Measurements from ENCODE around the gene KDM1A.

The KDM1A gene

GRCh38 chr1:23018661-23019093 is 591 bp upstream of the KDM1A start:
- peak; percentile 22 for DNase-seq

- peak; percentile 29 for DNase-seq
Observed at GRCh38 chr1:23019863-23020625, 776 bp downstream of the KDM1A start.

- no peak for DNase-seq
Observed at GRCh38 chr1:23020706-23021405, 1.6 kb downstream of the KDM1A start.

- no peak for DNase-seq
Observed at GRCh38 chr1:23021834-23022233, 2.6 kb downstream of the KDM1A start.

GRCh38 chr1:23023174-23023845 is 4.0 kb downstream of the KDM1A start:
- DNase-seq = no peak

- DNase-seq = no peak
Observed at GRCh38 chr1:23026568-23026967, 7.3 kb downstream of the KDM1A start.

- no peak for DNase-seq
Observed at GRCh38 chr1:23027352-23027907, 8.2 kb downstream of the KDM1A start.

- no peak for DNase-seq
Observed at GRCh38 chr1:23029337-23029736, 10.1 kb downstream of the KDM1A start.

- DNase-seq = no peak
Observed at GRCh38 chr1:23035823-23036452, 16.7 kb downstream of the KDM1A start.

- no peak for DNase-seq
Observed at GRCh38 chr1:23037081-23037740, 17.9 kb downstream of the KDM1A start.

GRCh38 chr1:23039308-23039826 is 20.1 kb downstream of the KDM1A start:
- DNase-seq = no peak

GRCh38 chr1:23040509-23040908 is 21.2 kb downstream of the KDM1A start:
- DNase-seq = no peak

- no peak for DNase-seq
Observed at GRCh38 chr1:23044035-23044434, 24.8 kb downstream of the KDM1A start.

- no peak for DNase-seq
Observed at GRCh38 chr1:23050201-23050600, 30.9 kb downstream of the KDM1A start.

- DNase-seq = no peak
Observed at GRCh38 chr1:23051290-23051909, 32.1 kb downstream of the KDM1A start.

GRCh38 chr1:23057301-23057700 is 38.0 kb downstream of the KDM1A start:
- DNase-seq = no peak

- DNase-seq = no peak
Observed at GRCh38 chr1:23062271-23062670, 43.0 kb downstream of the KDM1A start.

- no peak for DNase-seq
Observed at GRCh38 chr1:23065385-23065784, 46.1 kb downstream of the KDM1A start.

GRCh38 chr1:23066075-23066474 is 46.8 kb downstream of the KDM1A start:
- DNase-seq = no peak

- DNase-seq = no peak
Observed at GRCh38 chr1:23069149-23069548, 49.9 kb downstream of the KDM1A start.

GRCh38 chr1:23069675-23070074 is 50.4 kb downstream of the KDM1A start:
- no peak for DNase-seq
